GM19023 (cell line): ENCODE results near the gene CDH2.

Source experiments
- ATAC-seq: cut with Tn5 transposase; IDR thresholded peaks from one replicate; pipeline ENCODE4 v1.9.1; 2021; ENCODE audit warnings: mild to moderate bottlenecking, moderate library complexity; ENCODE audit not compliant: unreplicated experiment

CDH2 gene

DNA sequence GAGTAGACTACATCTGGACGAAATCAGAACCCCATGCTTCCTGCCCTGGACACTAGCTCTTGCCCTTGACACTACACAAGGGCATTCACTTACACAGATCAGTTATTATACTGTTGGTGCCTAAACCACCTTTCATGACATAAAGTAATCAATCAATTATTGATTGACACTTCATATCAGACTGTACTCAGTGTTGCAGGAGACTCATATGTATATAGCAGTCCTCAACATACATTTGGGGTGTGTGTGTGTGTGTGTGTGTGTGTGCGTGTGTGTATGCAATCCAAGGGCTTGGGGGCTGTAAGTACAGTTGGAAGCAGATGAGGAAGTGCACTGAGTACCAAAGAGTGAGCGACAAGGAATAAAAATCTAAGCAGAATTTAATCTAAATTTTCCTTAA lies 5.1 kb downstream of the CDH2 start:
- no peak for ATAC-seq

DNA sequence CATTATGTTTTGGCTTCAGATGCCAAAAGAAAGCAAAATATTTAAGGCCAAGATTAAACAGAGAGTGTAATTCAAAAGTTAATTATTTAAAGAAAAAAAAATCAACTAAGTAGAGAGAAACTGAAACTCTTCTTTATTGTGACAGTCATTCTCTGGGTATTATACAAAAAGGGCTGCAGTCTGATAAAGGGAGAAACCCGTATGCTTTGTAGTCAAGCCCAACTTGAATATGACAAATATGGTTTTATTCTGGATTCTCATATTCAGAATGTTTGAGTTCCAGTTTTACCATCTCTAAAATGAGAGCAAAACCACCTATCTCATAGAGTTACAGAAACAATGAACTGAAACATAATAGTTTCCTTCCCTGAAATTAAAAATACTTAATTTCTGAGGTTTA lies 8.2 kb downstream of the CDH2 start:
- no peak for ATAC-seq

DNA sequence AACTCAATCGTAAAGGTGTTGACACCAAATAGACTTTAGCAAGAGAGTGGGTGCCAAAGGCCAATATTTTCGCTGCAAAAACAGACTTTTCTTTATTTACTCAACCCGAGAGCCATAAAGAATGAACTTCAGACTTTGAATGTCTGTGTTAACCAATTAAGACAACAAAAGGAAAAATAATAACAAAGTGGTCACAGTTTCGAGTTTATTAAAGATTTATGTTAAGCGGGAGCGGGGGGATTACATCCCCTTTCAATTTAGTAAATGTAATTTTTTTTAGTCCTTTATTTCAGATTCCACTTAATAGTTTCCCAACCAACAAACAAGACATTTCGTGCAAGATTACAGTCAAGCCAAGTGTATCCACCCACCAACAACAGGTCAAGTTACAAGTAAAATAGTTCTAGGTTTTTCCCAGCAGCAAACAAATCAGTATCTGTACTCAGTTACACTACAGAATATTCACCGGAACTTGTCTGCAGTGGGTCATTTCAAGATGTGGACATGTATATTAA lies 9.0 kb downstream of the CDH2 start:
- ATAC-seq: no peak

DNA sequence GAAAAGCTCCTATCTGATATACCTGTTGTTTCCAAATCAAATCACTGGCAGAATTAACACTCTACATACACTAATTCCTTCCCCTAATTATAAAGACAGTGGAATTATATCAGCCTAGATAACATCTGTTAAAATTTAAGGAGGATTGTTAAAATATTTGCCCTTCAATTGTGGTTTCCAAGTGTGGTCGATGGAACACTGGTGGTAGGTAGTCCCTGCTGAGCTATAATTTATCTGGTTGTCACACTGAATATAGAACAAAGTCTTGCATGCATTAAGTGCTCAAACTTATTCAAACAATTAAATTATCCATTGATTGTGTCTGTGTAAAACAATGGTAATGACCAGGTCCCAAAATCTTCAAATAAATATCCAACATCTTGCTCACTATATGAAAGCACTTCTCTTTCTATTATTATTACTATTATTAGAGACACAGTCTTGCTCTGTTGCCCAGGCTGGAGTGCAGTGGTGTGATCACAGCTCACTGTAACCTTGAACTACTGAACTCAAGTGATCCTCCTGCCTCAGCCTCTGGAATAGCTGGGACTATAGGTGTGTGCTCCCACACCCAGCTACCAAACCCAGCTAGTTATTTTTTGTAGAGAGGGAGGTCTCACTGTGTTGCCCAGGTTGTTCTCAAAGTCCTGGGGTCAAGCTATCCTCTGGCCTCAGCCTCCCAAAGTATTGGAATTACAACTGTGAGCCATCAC lies 12.0 kb downstream of the CDH2 start:
- ATAC-seq: no peak

DNA sequence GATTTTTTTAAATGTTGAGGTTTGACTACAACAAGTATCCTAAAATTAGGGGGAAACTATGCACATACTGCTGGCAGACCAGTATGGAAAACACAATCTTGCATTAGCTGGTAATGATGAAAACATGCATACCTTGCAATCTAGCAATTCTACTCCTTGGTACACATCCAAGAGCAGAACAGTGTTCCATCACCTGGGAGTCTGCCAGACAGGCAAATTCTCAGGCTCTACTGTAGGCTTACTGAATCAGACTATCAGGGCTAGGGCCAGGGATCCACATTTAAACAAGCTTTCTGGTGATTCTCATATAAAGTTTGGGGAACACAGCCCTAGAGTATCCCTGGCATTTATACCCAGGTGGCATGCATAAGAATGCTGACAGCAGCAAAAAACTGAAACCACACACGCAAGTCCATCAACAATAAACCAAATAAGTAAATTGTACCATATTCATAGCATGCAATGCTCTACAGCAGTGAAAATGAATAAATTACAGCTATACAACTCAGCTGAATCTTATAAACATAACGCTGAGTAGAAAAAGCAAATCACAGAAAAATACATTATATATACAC lies 13.6 kb downstream of the CDH2 start:
- ATAC-seq: no peak

DNA sequence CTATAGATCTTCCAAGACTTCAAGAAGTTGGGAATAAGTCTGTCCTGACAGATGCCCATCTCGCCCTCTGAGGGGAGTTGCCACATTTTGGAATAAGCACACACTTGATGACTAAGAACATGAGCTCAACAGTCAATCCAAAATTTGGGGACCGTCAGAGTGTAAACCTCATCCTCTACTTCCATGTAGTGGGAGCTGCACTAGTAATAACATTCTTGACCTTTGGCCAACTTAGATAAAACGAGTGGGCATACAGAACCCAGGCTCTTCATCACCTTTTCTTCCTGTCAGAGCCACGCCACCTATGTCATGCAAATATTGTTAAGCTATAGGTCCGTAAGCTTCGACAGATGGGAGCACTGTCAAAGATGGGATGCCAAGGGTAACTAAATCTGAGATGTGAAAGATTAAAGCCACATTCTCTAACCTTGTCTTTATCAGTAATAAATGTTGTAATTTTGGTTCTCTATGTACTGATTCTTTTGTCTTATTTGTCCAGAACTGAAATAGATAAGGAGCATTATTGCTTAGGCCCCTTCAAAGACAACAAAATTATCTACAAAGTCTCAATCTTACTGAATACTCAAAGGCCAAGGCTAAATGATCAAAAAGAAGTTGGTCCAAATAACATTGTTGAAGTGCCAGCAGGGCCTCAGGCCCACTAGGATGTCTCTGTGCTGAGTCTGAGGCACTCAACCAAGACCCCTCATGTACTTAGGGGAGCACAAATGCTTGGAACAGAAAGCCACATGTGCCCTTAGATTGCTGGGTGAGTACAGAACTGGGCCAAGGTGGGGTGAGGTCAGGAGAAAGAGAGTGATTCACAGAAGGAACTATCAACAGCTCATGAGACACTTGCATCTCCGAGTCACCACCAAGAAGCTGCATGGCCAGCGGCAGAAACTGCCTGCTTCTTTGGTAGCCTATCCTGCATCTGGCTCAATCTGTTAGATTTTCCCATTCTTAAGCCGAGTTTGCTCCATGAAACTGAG lies 15.0 kb downstream of the CDH2 start:
- ATAC-seq: no peak

DNA sequence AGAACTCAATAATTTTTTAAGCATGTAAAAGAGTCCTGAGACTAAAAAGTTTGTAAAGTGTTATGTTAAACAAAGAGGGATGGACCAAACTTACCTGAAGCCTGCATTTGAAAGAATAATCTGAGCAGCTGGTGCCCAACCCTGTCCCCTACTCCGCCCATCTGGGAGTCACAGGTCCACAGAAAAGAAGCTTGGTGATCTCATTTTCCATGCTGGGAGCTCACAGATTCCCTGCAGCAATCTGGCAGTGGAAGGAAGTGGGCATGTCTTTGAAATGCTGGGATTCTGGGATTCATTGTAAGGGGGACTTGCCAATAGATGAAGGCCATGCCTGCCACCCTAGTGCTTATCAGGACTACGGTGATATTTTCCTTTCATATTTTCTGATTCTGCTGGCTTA lies 17.9 kb downstream of the CDH2 start:
- ATAC-seq: no peak

DNA sequence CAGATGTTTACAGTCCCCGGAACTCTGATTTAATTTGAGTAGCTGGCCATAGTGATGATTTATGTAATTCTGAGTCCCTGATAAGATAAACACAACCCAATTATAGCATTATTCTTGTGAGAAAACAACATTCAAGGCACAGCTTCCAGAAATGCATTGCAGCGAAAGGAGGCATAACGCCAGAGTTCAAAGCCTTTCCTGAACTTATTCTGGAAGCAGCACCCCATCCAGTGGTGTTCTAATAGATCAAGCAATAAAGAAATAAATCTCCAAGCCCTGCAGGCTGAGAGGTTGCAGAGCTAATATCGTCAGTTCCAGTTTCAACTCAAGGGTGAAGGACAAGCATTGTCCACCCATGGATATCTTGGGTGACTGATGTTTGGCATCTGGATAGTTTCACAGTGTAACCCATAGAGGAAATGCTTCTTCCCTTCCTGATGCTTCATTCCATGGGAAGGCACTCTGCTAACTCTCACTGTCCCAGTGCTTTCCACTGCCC lies 18.8 kb downstream of the CDH2 start:
- ATAC-seq: no peak

DNA sequence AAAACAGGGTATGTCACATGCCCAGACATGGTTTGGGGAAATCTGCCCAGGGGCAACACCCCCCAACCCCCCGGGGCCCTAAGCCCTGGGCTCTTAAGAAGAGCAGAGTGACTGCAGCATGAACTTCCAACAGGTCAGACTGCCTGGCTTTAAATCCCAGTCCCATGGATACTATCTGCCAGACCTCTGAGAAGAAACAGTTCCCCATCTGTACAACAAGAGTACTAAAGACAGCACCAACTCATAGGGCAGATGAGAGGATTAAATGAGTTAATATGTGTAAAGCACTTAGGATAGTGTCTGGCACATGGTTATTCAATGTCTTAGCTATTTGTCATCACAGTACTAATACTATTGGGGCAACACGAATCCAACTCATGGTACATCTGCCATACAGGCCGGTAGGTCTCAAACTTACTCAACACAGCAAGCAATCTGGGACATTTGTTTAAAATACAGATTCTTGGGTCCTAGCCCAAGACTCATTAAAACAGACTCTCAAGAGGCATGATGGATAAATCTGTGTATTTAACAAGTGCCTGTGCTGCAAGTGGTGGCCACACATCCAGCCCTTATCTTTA lies 23.4 kb downstream of the CDH2 start:
- no peak for ATAC-seq

DNA sequence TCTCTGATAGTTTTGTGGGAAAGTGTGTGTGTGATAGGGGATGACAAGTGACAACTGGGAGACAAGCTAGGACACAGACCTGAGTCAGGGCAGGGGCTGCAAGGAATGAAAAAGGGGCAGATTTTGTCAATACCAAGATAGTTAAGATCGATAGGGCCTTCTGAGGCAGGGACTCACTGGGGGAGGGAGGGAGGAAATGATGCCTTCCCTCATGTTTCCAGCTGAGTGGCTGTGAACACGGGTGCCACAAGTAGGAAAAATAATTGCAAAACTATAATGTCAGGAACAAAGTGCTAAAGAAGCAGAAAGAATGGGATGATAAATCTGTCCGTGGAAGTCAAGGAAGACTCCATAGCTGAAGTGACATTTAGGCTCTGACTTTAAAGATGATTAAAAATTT lies 24.2 kb downstream of the CDH2 start:
- no peak for ATAC-seq

DNA sequence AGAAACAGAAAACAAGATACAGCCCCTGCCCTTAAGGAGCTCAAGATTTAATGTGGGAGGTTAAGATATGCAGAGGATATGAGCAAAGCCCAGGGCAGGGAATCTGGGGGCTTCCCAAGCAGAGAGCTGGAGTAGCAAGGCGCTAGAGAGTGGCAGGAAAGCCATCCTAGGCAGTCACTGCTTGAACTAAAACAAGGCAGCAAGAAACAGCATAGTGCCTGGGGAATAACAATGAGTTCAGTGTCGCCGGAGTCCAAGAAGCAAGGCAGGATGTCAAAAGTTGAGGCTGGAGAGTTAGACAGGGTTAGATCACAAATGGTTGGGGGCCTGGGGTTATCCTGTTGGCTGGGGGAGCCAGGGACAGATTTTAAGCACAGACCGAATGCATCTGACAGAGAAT lies 24.6 kb downstream of the CDH2 start:
- no peak for ATAC-seq

DNA sequence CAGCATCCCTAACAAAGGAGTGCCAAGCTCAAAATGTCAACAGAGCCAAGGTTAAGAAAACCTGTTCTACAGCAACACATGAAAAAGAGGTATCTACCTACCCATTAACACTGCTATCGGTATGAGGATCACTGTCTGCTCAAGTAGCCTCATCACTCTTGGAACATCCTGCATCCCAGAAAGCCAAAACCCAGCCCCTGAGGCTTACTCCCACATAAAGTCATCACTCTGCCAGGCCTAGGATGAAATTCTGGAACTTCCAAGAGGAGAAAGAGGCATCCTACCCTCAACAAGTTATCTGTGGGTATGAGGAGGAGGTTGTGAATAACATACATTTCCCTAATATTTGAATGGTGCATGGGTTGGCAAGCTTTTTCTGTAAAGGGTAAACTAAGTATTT lies 25.5 kb downstream of the CDH2 start:
- no peak for ATAC-seq

DNA sequence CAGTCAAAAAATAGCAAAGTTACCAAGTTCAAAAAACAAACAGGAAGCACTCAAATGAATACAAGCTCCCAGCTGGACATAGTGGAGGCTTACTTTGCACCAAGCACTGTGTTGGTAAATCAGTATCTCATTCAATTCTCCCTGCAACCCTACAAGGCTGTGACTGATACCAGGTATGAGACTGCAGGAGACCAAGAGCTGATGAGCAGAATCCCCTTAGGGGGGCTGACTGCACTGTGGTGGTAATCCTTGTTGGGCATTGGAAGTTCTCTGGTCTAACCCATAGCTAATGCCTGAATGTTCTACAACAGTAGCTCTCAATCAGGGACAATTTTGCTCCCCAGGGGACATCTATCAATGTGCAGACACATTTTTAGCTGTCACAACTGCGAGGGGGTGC lies 26.0 kb downstream of the CDH2 start:
- ATAC-seq: no peak

DNA sequence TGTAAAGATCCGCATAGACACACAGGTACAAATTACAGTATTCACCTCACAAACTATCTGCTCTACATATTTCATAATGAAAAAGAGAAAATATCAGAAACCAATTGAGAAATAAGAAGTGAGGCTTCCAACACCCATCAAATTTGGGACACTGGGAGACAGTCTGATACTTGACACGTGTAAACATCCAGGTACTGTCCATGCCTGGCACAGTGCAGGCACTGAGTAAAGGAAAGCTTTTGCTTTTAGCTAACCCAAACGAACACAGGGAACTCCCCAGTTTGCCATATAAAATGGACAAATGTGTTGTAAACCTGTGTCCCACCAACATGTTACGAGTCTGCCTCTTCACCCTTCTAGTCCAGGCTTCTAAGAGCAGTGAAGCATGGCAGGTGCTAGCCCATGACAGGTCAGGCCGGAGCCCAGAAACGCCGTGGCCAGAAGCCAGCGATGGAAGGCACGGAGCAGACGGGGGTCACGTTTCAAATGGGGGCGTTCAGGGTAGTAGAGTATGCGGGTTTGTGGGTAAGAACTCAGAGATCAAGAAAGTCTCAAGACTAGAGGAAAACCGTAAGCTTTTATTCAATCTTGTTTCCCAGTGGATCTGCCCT lies 27.0 kb downstream of the CDH2 start:
- ATAC-seq: no peak

DNA sequence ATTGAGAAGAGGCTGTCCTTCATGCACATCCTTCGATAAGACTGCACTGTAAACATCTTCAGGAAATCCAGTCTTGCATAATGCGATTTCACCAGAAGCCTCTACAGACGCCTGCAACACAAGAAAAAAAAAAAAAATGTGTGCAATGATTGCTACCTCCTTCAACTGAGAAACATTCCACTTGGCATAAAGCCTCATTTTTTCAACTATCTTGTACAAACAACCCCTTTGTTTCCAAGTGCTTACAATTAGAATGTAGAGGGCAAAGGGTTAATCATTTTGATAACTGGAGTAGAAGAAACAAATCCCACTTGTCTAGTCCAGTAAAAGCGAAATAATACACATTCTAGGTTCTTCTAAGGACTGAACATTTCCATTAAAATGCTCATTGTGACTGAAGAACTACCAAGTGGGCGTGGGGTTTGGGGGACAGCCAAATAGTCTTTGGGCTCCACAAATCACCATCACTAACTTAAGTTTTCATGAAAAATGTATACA lies 29.2 kb downstream of the CDH2 start:
- no peak for ATAC-seq

DNA sequence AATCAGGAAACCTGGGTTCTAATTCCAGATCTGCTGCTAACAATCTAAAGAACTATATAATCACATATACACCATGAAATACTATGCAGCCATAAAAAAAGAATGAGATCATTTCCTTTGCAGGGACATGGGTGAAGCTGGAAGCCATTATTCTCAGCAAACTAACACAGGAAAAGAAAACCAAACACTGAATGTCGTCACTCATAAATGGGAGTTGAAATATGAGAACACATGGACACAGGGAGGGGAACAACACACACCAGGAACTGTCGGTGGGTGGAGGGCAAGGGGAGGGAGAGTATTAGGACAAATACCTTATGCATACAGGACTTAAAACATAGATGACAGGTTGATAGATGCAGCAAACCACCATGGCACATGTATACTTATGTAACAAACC lies 33.2 kb downstream of the CDH2 start:
- no peak for ATAC-seq

DNA sequence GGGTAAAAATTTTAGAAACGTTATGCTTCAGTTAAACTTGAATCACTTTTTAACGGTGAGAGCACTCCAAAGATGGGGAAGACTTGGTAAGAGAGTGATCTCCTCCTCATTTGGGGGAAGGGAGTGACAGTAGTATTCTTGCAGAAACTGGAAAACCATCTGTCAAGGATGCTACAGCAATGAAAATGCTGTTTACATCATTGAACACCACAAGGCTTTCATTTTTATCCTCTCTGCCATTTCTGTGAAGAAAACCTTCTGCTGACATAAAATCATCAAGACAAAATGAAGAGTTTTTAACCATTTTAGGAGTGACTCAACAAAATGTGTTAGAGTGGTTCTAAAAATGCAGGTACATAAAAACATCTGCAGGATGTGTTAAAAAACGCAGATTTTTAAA lies 38.1 kb downstream of the CDH2 start:
- ATAC-seq: no peak

DNA sequence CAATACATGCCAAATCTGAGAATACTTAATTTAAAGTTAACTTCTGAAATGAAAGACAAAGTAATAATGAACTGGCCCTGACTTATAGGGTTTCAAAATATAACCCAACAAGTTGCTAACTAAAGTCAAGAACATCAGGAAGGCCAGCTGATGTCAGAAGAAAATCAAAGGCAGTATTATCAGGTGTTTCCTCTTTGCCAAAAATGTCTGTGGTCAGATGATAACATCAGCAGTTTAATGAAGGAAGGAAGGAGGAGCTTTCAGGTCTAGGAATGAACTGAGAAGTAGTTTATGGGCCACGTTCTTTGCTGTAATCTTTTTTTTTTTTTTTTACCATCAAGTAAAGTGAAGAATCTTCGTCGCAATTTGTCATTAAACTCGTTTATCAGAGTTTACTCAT lies 40.9 kb downstream of the CDH2 start:
- ATAC-seq: no peak

DNA sequence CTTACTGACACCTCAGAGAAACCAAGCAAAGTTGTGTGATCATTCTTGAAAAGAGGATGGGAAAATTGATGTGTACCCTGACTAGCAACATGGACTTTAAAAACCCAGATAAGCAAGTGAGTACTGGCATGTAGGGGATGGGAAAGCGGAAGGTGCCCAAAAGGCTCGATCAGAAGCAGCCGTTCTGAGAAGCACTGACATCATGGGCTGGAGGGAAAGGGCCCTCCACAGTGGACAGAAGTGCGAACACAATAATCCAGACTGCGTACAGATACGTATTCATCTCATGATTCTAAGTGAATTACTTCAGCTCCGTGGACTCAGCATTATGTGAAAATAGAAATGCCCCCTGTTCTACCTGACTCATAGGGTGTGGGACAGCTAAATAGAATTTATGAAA lies 42.2 kb downstream of the CDH2 start:
- no peak for ATAC-seq

DNA sequence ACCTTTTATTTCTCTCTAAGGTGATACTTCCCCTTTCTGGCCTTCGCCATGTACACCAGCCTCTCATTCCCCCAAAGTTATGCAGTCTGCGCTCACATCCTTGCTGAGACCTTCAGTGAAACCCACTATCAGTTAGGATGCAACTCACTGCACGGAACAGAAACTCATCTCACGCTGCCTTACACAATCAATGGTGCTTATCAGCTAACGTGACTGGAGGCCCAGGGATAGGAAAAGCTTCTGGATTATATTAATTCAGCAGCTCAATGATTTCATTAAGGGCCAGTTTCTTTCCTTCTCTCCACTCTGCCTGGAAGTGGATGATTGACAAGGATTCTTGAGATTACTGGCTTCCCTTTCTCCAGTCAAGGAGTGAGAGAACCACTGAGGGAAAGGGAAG lies 44.8 kb downstream of the CDH2 start:
- ATAC-seq: no peak

DNA sequence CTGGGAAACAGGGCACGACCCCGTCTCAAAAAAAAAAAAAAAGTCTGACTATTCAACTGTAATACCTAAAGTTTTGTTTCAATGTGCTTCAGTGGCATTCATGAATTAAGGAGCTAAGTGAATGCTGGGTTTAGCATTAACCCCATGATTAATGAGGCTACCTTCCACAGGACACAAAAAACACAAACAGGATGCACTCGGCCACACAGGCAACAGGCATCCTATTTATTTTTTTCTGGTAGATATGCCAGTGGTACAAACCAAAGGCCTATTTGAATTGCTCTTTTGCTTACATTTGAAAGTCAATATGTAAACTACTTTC lies 48.3 kb downstream of the CDH2 start:
- no peak for ATAC-seq
